ENCODE measurements around the gene MAP7.
"Not testable (repeated sequence)": the region's sequence is repeated elsewhere in the genome, so short reads cannot be mapped to it uniquely, and the experiment has no call there.

The MAP7 gene

DNA sequence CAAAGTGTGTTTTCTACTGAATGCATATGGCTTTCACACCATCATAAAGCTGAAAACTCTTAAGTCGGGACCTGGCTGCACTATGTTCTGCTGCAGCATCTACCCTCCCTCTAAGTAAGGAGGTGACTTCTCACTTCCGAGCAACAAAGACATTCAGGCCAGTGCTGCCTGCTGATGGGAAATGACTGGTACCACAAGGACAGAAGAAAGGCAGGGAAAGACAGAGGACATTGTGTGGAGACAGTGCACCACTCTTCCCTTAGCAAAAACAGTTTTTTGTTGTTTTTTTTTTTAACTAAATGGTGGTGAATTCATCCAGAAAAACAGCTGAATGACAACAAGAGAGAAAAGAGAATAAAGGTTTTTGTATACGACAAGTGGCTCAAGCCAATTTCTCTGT lies 81.5 kb downstream of the MAP7 start:
- DNase-seq (ENCODE audit: low read depth in 3 of 3): no peak

DNA sequence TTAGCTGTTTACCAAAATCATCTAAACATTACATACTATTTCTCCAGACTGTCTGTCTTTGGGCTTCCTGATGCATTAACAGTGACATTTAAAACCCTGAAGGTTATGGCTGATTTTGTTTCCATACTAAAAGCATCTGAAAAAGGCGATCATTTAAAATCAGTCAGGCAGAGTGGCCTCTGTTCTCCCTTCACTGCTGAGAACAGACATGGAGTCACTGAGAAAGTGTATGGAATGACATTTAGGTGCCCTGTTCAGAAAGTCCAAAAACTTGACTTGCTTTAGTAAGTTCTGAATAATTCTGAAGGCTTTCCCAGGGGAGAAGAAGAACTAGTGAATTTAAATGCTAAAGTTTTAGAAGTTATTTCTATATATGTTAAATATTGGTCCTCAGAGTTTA lies 83.0 kb downstream of the MAP7 start:
- DNase-seq (ENCODE audit: low read depth in 3 of 3): no peak

DNA sequence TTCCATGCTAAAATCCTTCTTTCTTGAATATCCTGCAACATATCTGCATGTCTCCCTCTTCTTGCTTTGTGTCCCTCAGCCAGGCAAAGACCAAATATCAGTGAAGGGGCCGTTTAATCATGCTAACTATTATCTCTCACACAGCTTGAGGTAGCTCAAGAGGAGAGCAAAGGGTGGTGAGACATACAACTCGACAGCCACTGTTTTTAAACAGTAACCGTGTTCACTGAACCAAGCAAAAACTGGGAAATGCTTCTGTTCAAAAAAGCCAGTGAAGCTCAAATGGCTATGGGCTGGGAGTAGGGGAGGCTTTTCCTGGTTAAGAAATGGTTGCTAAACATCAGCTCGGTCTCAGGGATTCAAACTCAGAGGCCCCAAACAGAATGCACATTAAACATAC lies 83.4 kb downstream of the MAP7 start:
- no peak for DNase-seq (ENCODE audit: low read depth in 3 of 3)

DNA sequence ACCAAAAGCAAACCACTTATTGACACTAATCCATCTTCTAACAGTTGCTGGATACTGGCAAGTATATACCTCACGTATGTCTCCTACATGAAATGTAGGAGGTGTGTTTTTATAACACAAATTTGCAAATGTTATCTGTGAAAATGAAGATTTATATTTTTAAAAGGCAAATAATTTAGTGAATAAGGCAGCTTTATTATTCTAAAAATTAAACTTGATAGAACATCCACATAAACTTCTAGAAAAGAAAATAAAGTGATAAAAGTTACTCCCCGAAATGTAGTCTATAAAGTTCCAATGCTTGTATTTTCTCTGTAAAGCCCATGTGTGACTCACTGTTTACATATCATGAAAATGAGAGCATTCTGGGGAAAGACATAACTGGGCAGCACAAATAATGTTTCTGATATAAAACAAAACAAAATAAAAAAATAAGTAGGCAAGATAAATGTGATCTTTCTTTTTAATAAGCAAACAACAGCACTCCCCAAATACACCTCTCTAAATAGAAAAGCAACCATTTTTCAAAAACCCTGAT lies 84.4 kb downstream of the MAP7 start:
- no peak for DNase-seq (ENCODE audit: low read depth in 3 of 3)

DNA sequence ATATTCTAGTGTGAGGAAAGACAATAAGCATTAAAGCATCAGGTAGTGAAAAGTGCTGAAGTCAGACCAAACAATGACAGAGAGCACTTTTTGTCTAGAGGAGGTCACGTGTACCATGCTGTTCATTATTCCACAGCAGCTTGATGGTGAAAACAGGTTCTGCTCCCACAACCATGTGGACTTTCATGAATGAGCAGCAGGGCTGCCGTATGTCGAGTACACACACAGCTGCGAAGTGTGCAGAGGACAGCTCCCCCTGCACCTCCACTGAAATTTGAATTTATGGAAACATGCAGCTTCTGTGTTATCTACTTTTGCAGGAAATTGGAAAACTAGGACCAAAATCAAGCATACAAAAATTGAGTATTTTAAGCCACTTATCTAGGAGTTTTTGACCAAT lies 85.3 kb downstream of the MAP7 start:
- DNase-seq (ENCODE audit: low read depth in 3 of 3): no peak

DNA sequence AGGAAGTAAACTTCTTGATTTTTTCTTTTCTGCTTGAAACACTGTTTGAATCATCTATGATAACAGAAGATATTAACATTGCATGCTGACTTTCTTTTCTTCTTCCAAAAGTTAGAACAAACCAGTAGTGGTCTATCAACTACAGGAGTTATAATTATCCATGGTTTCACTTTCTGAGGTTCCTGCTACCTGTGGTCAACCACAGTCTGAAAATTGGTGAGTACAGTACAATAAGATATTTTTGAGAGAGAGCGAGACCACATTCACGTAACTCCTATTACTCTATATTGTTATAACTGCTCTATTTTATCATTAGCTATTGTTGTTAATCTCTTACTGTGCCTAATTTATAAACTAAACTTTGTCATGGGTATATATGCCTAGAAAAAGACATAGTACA lies 86.1 kb downstream of the MAP7 start:
- DNase-seq (ENCODE audit: low read depth in 3 of 3): no peak

DNA sequence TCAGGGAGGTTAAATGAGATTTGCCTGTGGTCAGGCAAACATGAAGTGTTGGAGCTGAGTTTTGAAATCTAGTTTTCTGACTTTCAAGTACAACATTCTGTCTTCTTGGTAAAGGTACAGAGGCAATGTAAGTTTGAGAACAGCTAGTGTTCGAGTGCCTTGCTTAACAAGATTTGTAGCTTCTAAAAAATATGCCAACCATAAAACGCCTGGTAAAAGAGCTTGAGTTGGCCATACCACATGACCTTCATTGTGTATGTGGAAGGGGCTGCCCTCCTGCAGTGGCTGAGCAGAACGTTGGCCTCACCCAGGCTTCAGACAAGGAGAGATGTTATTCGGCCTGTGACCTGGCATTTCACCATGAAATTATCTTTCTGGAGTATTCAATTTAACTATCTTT lies 86.5 kb downstream of the MAP7 start:
- DNase-seq (ENCODE audit: low read depth in 3 of 3): no peak

DNA sequence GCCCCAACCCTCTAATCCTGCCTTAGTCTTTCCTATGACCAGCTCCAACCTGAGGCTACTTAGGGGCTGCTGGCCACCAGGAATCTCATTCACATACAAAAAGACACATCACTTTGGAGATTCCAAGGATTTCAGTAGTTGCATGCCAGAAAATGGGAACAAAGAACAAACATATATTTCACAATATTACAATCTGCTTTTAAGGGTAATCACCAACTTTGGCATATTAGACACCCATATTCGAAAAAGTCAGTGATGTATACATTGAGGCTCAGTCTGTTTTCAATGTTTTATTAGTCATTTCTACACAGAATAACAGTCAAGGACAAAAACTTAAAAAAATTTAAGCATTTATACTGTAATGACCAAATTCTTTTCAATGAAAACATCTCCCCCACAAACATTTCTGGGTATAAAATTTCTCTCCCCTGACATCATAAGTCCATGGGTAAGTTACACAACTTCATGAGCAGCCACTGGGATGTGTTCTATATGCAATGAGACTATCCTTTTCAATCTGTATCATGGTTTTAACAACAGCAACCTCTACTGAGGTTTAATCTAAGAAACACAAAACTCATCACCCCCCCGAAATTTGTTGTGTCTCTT lies 103.5 kb downstream of the MAP7 start:
- no peak for DNase-seq (ENCODE audit: low read depth in 3 of 3)

DNA sequence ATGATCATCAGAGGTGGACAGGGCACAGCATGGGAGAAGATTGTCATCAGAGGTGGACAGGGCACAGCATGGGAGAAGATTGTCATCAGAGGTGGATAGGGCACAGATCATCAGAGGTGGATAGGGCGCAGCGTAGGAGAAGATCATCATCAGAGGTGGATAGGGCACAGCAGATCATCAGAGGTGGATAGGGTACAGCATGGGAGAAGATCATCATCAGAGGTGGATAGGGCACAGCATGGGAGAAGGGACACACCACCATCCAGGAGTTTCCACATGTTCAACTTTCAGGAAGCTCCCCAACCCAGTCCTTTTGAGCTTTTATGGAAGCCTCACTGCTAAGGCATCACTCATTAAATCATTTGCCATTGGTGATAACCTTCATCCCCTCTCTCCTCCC lies 104.1 kb downstream of the MAP7 start:
- no peak for DNase-seq (ENCODE audit: low read depth in 3 of 3)

DNA sequence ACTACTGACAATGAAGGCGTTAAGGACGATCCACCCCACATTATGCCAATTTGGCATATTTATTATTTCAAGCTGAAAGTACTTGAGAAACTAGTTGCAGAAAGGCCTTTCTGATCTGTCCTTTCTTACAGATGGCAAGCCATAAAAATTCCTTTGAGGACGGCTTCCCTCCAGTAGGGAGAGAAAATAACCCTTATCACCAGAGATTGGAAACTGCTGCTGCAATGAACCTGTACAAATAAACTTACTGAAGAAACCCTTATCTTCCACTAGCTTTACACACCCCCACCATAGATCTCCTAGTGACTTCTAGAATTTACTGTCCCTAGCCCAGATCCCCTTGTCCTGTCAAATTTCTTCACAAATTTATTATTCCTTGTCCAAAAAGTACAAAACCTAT lies 105.2 kb downstream of the MAP7 start:
- no peak for DNase-seq (ENCODE audit: low read depth in 3 of 3)

DNA sequence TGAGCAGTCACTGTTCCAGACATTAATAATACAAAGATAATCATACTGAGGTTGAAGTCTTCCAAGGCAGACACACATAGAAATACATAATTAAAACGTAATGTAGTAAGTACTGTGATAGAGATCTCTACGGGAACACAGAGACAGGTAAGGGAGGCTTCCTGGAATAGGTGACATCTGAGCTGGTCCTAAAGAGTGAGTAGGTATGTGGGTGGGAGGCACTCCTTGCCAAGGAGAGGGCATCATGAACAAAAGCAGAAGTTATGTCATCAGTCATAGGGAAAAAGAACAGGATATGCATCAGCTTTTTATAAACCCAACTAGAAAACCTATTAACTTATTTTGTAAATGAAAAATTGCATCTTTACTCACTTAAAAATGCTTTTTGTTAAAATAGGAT lies 110.0 kb downstream of the MAP7 start:
- no peak for DNase-seq (ENCODE audit: low read depth in 3 of 3)

DNA sequence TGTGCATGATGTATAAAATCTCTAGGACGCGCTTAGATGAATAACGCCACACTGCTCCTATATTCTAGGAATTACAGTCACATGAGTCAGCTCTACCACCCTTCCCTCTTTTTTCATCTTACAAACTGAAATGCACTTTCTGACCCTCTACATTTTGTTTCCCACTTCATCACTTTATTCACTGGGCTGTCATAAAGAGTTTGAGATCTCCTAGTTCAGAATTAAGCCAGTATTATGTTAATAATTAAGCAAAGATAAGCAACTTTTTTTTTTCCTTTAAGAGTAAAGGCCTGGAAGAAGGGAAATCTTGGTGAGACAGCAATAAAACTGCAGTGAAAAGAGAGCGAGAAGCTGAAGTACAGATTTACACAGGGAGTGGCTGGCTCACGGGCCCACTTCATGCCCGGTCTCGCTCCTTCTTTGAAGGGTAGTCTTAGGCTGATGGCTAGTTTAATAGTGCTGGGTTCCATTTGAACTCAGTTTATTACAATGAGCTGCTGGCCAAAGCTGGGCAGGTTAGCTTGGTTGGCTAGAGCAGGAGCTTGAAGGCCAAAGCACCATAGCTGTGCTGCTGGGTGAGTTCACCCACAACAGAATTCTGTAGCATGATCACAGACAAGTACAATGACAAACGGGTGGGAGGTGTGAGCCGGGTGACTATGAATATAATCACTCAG lies 110.6 kb downstream of the MAP7 start:
- no peak for DNase-seq (ENCODE audit: low read depth in 3 of 3)

DNA sequence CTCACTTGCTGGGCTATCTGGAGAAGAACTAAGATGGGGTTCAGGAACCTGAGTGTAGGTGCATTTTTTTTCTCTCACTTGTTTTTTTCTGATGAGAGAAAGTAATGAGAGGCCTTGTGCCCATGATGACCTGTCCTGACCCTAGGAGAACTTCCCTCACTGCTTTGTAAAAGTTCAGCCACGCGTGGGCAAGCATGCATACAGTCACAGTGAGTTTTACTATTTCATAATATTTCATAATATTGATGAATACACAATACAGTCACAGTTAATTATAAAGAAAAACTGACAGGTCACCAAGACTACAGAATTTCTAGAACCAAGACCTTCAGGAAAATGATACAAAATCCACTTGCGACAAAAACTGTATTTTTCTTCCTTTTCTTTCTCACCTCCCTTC lies 111.8 kb downstream of the MAP7 start:
- DNase-seq (ENCODE audit: low read depth in 3 of 3): no peak

DNA sequence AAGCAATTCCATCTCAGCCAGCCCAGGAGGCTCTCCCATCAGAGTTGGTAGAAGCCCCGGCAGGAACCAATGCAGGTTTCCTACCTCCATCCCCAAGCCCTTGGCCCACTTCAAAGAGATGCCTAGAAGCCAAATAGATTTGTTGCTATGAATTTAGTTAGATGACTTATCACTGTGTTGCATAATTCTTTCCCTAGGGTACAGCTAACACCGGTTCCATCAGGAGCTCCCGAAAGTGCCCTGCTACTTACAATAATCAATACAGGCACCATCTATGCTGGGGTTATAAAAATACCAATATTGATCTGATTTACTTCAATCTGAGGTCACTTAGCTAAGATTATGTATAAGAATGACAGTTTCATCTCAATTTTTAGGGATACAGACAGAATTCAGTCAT lies 113.0 kb downstream of the MAP7 start:
- DNase-seq (ENCODE audit: low read depth in 3 of 3): no peak

DNA sequence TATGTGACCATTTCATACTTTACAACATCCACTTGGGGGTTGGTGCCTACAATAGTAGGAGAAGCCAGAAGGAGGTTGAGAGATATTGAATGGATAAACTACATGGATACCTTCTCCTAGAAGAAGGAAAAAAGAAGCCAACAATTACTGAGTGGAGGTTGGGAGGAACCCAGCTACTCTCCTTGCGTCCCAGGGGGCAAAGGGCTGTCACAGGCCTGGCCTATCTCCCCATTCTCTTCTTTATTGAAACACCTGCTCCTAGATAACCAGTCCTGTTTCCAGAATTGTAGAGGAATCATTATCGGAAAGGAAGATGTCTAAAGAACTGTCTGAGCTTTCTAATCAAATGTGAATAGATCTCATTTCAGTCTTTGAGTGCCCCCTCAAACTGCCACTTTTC lies 115.1 kb downstream of the MAP7 start:
- no peak for DNase-seq (ENCODE audit: low read depth in 3 of 3)

DNA sequence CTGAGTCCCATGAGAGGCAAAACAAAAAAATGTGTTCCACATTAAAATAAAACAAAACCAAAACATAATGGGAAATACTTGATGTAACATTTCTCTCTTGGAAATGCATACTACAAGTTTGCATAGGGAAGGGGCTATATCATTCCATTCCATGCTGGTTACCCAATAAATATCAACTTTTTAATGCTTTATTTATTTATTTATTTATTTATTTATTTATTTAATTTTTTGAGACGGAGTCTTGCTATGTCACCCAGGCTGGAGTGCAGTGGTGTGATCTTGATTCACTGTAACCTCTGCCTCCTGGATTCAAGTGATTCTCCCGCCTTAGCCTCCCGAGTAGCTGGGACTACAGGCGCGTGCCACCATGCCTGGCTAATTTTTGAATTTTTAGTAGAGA lies 118.9 kb downstream of the MAP7 start:
- not testable (repeated sequence) for DNase-seq (ENCODE audit: low read depth in 3 of 3)

DNA sequence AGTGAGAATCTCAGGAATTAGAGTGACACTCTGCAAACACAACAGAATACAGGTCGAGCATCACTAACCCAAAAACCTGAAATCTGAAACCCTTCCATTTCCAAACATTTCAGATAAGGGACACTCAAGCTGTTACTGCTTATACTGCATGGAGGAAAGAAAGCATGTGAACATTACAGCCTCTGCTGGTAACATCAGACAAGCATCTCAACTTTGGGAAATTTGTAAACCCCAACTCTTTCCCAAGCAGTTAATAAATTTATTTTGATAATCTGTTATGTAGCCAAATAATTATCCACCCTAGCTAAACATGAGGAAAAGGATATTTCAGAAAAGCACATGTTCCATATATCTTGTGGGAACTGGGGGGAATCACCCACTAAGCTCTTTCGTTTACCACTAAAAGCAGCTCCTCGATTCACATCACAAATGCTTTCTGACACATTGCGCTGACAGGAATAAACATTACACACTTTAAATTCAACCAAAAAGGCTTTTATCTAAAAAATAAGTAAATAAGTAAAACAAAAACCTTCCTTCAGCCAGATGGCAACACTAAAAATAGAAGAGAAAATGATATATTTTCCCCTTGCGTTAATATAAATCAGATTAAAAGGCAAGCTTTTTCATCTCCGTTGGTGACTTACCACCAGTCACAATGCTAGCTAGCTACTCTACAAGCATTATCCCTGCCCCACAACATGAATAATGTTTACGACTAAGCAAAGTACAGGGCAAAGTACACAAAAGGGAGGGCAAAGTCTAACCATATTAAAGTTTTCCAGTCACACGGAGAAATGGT lies 120.8 kb downstream of the MAP7 start:
- DNase-seq (ENCODE audit: low read depth in 3 of 3): no peak

DNA sequence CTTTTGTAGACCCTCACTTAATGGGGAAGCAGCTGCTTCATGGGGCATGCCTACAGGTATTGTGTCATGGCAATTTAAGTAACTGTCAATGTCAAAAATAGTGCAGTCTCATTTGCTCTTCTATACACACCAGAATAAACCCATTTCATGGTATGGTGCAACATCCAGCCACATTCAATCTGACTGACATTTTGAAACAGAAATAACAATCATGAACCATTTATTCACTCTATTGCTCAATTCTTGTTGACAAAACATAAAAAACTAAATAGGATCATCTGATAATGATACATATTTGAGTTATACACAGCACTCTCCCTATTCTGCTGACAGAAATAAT lies 122.9 kb downstream of the MAP7 start:
- no peak for DNase-seq (ENCODE audit: low read depth in 3 of 3)

DNA sequence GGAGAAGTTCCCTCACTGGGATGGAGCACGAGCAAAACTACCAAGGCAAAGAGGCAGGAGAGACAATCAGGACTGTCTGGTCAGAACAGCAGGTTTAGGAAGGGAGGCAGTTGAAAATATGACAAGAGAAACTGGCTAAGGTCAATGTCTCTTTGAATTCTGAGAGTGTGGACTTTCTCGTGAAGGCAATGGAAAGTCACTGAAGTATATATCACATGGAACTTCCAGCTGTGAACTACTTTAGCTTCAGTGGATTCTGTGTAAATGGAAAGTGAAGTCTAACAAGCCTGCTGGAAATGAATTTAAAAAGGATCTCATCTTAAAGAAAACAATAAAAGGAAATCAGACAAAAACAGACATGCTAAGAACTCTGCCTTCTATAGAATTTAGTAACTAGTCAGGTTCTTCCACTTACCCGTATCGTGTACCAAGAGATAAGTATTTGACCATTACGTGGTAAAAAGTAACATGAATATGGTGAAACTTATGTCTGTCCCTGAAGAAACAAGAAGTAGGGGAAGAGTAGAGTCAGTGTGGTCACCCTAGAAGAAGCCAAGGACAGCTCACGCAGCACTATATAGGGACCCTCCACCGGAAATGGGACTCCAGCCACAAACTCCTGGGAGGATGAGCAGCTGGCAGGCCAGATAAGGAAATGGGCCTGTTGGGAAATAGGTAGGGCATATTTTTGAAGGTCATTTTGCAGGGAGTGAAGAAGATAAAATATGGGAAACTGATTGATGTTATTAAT lies 123.4 kb downstream of the MAP7 start:
- no peak for DNase-seq (ENCODE audit: low read depth in 3 of 3)

DNA sequence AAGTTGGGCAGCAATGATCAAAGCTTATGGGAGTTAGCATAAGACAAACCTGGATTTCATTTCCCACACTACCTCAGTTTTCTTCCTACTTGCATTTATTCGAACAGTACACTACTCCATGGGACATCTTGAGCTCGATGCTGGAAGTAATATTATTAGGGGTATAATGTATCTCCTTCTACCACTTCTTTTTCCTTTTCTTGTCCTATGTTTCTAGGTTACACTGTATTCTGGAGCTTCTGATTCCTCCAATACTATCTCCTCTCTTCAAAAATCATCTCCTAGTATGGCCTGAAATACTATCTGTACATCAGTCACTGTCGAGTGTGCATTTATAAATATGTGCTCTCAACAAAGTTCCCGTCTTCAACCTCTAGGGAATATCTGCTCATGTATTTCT lies 124.4 kb downstream of the MAP7 start:
- no peak for DNase-seq (ENCODE audit: low read depth in 3 of 3)

DNA sequence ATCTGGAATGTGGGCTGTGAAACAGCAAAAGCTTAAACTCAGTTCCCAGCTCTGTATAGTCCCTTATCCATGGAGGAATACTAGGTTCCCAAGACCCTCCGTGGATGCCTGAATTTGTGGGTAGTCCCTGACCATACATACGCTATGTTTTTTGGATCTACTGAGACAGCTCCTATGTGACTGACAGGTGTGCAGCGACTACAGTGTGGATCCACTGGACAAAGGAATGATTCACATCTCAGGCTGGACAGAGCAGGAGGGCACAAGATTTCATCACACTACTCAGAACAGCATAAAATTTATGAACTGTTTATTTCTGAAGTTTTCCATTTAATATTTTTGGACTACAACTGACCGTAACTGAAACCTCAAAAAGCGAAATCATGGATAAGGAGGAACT lies 125.3 kb downstream of the MAP7 start:
- DNase-seq (ENCODE audit: low read depth in 3 of 3): no peak

DNA sequence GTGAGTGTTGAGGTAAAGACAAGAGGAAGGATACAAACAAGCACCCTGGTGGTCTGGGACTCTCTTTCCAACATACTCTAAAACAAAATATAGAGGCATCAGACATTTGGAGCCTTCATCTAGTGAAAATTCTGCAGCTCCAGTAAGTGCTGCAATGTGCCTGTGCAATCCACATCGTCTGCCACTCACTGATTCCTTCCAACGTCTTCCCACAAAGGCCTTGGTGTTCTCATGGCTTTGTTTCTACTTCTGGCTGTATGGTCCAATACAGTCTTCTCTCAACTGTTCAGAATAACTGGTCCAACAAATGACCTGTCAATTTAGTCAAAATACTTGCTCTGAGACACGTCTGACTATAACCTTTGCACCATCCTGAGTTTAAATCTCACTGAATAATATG lies 125.8 kb downstream of the MAP7 start:
- no peak for DNase-seq (ENCODE audit: low read depth in 3 of 3)
